Hepatocyte (in vitro differentiated cells): Measurements from ENCODE around the gene SCNN1G. TPM values are rescaled to one million over a fixed set of nuclear protein-coding genes. Genes with fewer than 3 reads are reported as not detected.

Experiments
- DNase-seq: peaks from one replicate; pipeline ENCODE4 v3.0.0-alpha.2; 2016; ENCODE audit warnings: low spot score
- H2AFZ ChIP-seq: fragments of 200-600 bp; sonication (generic); 2 replicates; pipeline ENCODE4 v1.6.0; 2016; ENCODE audit warnings: antibody characterized with exemption, mild to moderate bottlenecking
- H3K27ac ChIP-seq: fragments of 200-600 bp; sonication (generic); 2 replicates; pipeline ENCODE4 v1.5.1; 2016; ENCODE audit warnings: mild to moderate bottlenecking
- H3K27me3 ChIP-seq: fragments of 200-600 bp; sonication (generic); 2 replicates; pipeline ENCODE4 v1.6.1; 2016
- H3K36me3 ChIP-seq: fragments of 200-600 bp; sonication (generic); replicated peaks from 2 replicates; pipeline ENCODE4 v1.5.1; 2016; ENCODE audit warnings: low read depth; ENCODE audit not compliant: insufficient read depth
- H3K4me1 ChIP-seq: fragments of 200-600 bp; sonication (generic); 2 replicates; pipeline ENCODE4 v1.5.1; 2016; ENCODE audit warnings: mild to moderate bottlenecking, moderate library complexity; ENCODE audit not compliant: insufficient read depth
- H3K4me2 ChIP-seq: fragments of 200-600 bp; sonication (generic); 2 replicates; pipeline ENCODE4 v1.6.0; 2016
- H3K4me3 ChIP-seq: fragments of 200-600 bp; sonication (generic); 2 replicates; pipeline ENCODE4 v1.5.1; 2016; ENCODE audit warnings: mild to moderate bottlenecking
- H3K79me2 ChIP-seq: fragments of 200-600 bp; sonication (generic); 2 replicates; pipeline ENCODE4 v1.6.0; 2017; ENCODE audit warnings: mild to moderate bottlenecking
- H3K9me2 ChIP-seq: fragments of 200-600 bp; sonication (generic); replicated peaks from 2 replicates; pipeline ENCODE4 v1.6.0; 2017; ENCODE audit warnings: mild to moderate bottlenecking; ENCODE audit not compliant: insufficient read depth
- H3K9me3 ChIP-seq: fragments of 200-600 bp; sonication (generic); 2 replicates; pipeline ENCODE4 v1.5.1; 2016; ENCODE audit warnings: low read depth, mild to moderate bottlenecking
- H4K20me1 ChIP-seq: fragments of 200-600 bp; sonication (generic); 2 replicates; pipeline ENCODE4 v1.6.0; 2016; ENCODE audit warnings: mild to moderate bottlenecking; ENCODE audit not compliant: insufficient read depth, poor library complexity, severe bottlenecking
- EZH2 ChIP-seq: fragments of 200-600 bp; sonication (generic); IDR thresholded peaks from 2 replicates; pipeline ENCODE4 v1.6.1; 2016; ENCODE audit warnings: antibody characterized with exemption, mild to moderate bottlenecking, borderline replicate concordance
- EZH2phosphoT487 ChIP-seq: fragments of 200-600 bp; sonication (generic); IDR thresholded peaks from one replicate; pipeline ENCODE4 v1.6.1; 2018; ENCODE audit warnings: antibody characterized with exemption, mild to moderate bottlenecking, low read depth, moderate library complexity; ENCODE audit not compliant: unreplicated experiment, severe bottlenecking
- WGBS: methylation state at CpG from one replicate; pipeline ENCODE4 v1.1.6; 2016; ENCODE audit warnings: low lambda C conversion rate; ENCODE audit errors: missing lambda C conversion rate; 5-methylcytosine and 5-hydroxymethylcytosine counted together
- polyA plus RNA-seq: library from polyadenylated mRNA; unstranded; fragments of >200 nt; fragmentation: Nextera tagmentation; extraction: Ambion mirVana; gene quantifications from 2 replicates; pipeline ENCODE4 v1.2.1, GENCODE V29; 2016
- total RNA-seq: library from RNA; depleted of rRNA; stranded (reverse); fragments of >200 nt; gene quantifications from 2 replicates; pipeline ENCODE4 v1.2.3, GENCODE V29; 2014
- TF ChIP-seq, protein P1 (sequence below): fragments of 200-600 bp; sonication (generic); IDR thresholded peaks from 2 replicates; pipeline ENCODE4 v1.5.1; 2016; ENCODE audit warnings: antibody characterized with exemption, mild to moderate bottlenecking; ENCODE audit not compliant: poor library complexity

Gene SCNN1G
- total and polyA plus RNA-seq, 2 experiments from 2014 or later, result 0.23 to 0.69 TPM

DNA sequence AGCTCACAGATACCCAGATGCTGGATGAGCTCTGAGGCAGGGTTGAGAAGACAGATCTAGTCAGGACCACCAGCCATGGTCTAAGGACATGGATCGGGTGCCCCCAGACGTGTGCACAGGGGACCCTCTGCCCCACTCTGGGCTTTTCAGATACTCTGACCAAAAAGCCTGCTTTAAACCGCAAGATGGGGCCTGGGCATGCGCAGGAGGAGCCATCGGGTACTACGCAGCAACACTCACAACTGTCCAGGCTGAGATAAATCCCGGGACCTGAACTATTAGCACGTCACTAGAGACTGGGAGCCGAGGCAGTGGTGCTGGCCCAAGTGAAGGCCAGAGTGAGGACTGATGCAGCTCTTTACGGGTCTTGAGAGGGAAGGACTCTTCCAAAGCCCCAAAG is 32.9 kb downstream of the SCNN1G start:
- DNase-seq, result no peak
- Histone ChIP-seq H4K20me1 (no peaks in the 10 kb centered on the region), H3K79me2 (no peaks in the 10 kb centered on the region), H3K9me2 (no peaks in the 10 kb centered on the region), H3K4me1 (no peaks in the 10 kb centered on the region), H3K4me3 (no peak overlapping the region), H3K4me2 (no peak overlapping the region), H3K9me3 (no peaks in the 10 kb centered on the region), H2AFZ (no peak overlapping the region), H3K27ac (no peak overlapping the region), H3K36me3 (no peaks in the 10 kb centered on the region), H3K27me3 (peaks cover 6% of the 10 kb centered on the region)
- TF ChIP-seq EZH2, result no peak
- TF ChIP-seq EZH2phosphoT487, result no peak
- TF ChIP-seq, protein P1, sequence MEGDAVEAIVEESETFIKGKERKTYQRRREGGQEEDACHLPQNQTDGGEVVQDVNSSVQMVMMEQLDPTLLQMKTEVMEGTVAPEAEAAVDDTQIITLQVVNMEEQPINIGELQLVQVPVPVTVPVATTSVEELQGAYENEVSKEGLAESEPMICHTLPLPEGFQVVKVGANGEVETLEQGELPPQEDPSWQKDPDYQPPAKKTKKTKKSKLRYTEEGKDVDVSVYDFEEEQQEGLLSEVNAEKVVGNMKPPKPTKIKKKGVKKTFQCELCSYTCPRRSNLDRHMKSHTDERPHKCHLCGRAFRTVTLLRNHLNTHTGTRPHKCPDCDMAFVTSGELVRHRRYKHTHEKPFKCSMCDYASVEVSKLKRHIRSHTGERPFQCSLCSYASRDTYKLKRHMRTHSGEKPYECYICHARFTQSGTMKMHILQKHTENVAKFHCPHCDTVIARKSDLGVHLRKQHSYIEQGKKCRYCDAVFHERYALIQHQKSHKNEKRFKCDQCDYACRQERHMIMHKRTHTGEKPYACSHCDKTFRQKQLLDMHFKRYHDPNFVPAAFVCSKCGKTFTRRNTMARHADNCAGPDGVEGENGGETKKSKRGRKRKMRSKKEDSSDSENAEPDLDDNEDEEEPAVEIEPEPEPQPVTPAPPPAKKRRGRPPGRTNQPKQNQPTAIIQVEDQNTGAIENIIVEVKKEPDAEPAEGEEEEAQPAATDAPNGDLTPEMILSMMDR, result no peak
- 89% methylated on average over 10 of the region's 10 CpGs for WGBS

DNA sequence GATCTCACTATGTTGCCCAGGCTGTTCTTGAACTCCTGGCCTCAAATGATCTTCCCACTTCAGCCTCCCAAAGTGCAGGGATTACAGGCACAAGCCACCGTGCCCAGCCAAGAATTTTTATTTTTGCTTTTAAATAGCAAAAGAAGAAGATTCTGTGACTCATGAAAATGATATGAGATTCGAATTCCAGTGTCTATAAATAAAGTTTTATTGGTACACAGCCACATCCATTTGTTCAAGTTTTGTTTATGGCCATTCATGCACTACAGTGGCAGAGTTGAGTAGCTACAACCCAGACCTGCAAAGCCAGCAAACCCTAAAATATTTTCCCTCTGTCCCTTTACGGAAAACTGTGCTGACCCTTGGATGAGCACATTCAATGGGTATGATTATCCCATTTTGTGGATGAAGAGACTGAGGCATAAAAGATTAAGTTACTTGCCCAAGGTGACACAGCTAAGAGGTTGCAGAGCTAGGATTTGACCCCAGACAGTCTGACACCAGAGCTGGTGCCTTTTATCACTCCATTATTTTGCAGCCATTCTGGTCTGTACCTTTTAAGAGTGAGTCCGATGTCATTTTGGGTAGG is 34.2 kb downstream of the SCNN1G start:
- Histone ChIP-seq H2AFZ (no peak overlapping the region), H3K9me3 (no peaks in the 10 kb centered on the region), H3K9me2 (no peaks in the 10 kb centered on the region), H3K4me2 (no peak overlapping the region), H3K27ac (no peak overlapping the region), H3K27me3 (peaks cover 6% of the 10 kb centered on the region), H3K4me1 (no peaks in the 10 kb centered on the region), H3K4me3 (no peak overlapping the region), H3K36me3 (no peaks in the 10 kb centered on the region), H3K79me2 (no peaks in the 10 kb centered on the region), H4K20me1 (no peaks in the 10 kb centered on the region)
- no peak for DNase-seq
- WGBS, result 85% methylated on average over 4 of the region's 4 CpGs
- TF ChIP-seq, protein P1, result no peak
- no peak for TF ChIP-seq EZH2phosphoT487
- TF ChIP-seq EZH2, result no peak

GRCh38 chr16:23217646-23218045 is 35.1 kb downstream of the SCNN1G start:
- Histone ChIP-seq H3K4me1 (no peaks in the 10 kb centered on the region), H3K27me3 (peaks cover 9% of the 10 kb centered on the region), H3K4me2 (no peak overlapping the region), H3K9me3 (no peaks in the 10 kb centered on the region), H3K4me3 (no peak overlapping the region), H3K36me3 (no peaks in the 10 kb centered on the region), H2AFZ (no peak overlapping the region), H3K79me2 (no peaks in the 10 kb centered on the region), H3K27ac (no peak overlapping the region), H4K20me1 (no peaks in the 10 kb centered on the region), H3K9me2 (no peaks in the 10 kb centered on the region)
- WGBS, result 78% methylated on average over 8 of the region's 8 CpGs
- TF ChIP-seq EZH2phosphoT487 (no peak), EZH2 (no peak)
- TF ChIP-seq, protein P1, result no peak
- no peak for DNase-seq
